GM18502 (cell line): Measurements from ENCODE around the gene CTNNA1.

Experiments used
- ATAC-seq: cut with Tn5 transposase; IDR thresholded peaks from one replicate; pipeline ENCODE4 v1.9.1; 2021; ENCODE audit warnings: mild to moderate bottlenecking; ENCODE audit not compliant: unreplicated experiment, poor library complexity

Gene CTNNA1

GRCh38 chr5:138975098-138975847 lies 222.0 kb downstream of the CTNNA1 start:
- ATAC-seq = no peak

- no peak for ATAC-seq
Observed at GRCh38 chr5:138978080-138978479, 224.9 kb downstream of the CTNNA1 start.

GRCh38 chr5:138978581-138978980 lies 225.4 kb downstream of the CTNNA1 start:
- ATAC-seq = no peak

- no peak for ATAC-seq
Observed at GRCh38 chr5:138979684-138980280, 226.6 kb downstream of the CTNNA1 start.

- ATAC-seq = no peak
Observed at GRCh38 chr5:138980441-138980840, 227.2 kb downstream of the CTNNA1 start.

- ATAC-seq = no peak
Observed at GRCh38 chr5:138981131-138981530, 227.9 kb downstream of the CTNNA1 start.

GRCh38 chr5:138981586-138981985 lies 228.4 kb downstream of the CTNNA1 start:
- no peak for ATAC-seq

GRCh38 chr5:138983984-138984383 lies 230.8 kb downstream of the CTNNA1 start:
- ATAC-seq = no peak
